ENCODE results near the gene KLF8.

GRCh38 chrX:56289449-56289848 lies 57.3 kb downstream of the KLF8 start:
- TF ChIP-seq CTCF (IDR thresholded peaks at IDR 0.05) (no peak), POLR2A (IDR thresholded peaks at IDR 0.05) (no peak)
